SK-N-MC (cell line): ENCODE data around the gene MCU.

Experiments used
- EZH2 ChIP-seq: fragments of 200-600 bp; sonication (generic); IDR thresholded peaks from one replicate; pipeline ENCODE4 v1.6.1; 2017; ENCODE audit warnings: antibody characterized with exemption
- FOXP2 ChIP-seq: optimal IDR thresholded peaks from 2 replicates; pipeline ENCODE3; 2011; ENCODE audit warnings: mild to moderate bottlenecking, moderate library complexity; ENCODE audit not compliant: insufficient read depth; ENCODE audit errors: extremely low read length, control extremely low read depth
- POLR2AphosphoS5 ChIP-seq: IDR thresholded peaks from 2 replicates; pipeline ENCODE4 v1.6.1; 2012; ENCODE audit warnings: mild to moderate bottlenecking, low read depth, low read length, borderline replicate concordance

GRCh38 chr10:72772031-72772430, 80.1 kb downstream of the MCU start:
- TF ChIP-seq EZH2, result no peak
- no peak for TF ChIP-seq POLR2AphosphoS5
- TF ChIP-seq FOXP2, result no peak
